NCI-H446 (cell line): Measurements from ENCODE around the gene PDHA1.

ENCODE experiments used
- DNase-seq, 2 experiments: peaks; one replicate each; lab custom pipeline; 2025; lab: John Stamatoyannopoulos, UW

The PDHA1 gene

DNA sequence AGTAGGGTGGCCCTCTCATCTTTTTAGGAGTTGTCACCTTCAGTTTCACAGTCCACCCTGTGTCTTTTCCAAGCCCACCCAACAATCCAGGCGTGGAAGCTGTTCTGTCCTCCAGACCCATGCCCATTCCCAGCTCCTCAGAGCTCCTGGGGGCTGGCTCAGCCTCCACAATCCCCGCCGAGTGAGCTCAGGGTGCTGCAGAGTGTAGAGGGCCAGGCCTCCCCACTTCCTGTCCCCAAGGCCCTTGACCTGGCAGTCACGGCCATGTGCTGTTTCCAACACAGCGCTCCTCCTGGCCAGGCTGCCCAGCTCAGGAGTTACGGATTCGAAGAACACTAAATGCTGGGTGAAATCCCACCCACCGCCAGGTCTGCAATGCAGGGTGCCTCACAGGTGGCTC is 31.8 kb downstream of the PDHA1 start:
- DNase-seq, result no peak

GRCh38 chrX:19377799-19378198 is 34.1 kb downstream of the PDHA1 start:
- DNase-seq, result no peak

- DNase-seq, result no peak
These were observed 37.6 kb downstream of the PDHA1 start for GRCh38 chrX:19381326-19381725.

GRCh38 chrX:19382555-19383145 is 38.9 kb downstream of the PDHA1 start:
- peak; percentile 4 to 20 for DNase-seq

GRCh38 chrX:19386679-19387078 is 43.0 kb downstream of the PDHA1 start:
- DNase-seq, result no peak

DNA sequence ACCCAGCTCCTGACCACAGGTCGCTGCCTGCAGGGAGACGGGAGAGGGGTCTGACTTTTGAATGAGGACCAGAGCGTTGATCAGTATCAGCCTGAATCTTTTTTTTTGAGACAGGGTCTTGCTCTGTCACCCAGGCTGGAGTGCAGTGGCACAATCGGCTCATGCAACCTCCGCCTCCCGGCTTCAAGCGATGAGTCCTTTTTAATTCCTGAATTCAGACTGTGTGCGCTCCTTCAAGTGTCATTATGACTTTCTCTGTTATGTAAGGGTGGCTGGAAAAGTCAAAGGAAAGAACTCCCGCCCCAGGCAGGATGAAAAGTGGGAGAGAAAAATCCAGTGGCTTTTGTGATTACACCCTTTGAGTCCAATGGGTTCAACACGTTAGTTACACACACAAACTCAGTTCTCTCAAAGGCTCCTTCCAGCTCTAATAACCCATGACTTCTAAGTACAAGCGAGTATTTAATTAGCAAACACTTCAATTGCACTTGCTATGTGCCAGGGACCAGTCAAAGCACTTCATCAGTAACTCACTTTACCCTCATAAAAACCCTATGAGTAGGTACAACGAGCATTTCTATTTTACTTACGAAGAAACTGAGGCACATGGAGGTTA is 44.4 kb downstream of the PDHA1 start:
- DNase-seq, result no peak

GRCh38 chrX:19388741-19389140 is 45.0 kb downstream of the PDHA1 start:
- DNase-seq, result no peak

DNA sequence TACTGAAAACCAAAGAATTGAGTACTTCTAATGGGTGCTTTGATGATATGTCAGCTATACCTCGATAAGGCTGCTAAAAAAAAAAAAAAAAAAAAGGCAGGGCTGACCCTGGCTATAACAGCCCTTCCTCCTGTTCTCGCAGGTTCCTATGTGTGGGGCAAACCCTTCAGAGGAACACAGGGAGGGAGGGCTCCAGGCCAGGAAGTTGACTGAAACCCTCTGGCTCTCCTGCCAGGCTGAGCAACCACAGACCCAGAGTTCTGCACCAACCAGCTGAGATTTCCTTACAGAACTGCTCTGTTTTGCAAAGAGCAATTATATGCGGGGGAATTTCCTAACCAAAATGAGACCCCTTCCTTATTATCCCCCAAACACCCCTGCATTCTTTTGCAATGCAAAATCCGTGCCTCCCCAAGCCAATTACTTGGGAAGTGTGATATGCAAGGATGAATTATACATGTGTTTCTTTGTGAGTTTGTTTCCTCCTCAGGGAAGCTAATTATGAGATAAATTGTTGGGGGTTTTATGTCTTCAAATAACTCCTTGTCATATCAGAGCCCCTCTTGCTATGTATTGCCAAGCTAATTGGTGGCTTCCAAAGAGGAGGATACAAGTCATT is 45.6 kb downstream of the PDHA1 start:
- no peak for DNase-seq

- no peak for DNase-seq
These were observed 48.4 kb downstream of the PDHA1 start for GRCh38 chrX:19392078-19392477.

DNA sequence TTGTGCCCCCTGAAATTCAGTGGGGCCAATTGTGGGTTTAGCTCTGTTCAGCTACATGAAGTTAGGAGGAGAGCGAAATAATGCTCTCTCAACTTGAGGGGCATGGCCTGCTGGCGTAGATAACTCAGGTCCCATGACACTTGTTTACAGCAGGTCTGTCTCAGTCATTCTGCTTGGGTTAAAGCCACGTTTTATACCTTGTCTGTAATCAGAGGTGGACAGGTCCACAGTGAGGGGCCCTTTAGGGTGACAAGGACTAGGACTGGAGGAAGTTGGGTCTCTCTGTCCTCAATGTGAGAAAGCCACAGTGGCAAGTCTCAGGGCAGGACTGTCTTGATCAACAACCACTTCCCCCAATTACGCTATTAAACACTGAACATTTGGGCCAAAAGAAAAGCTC is 49.0 kb downstream of the PDHA1 start:
- no peak for DNase-seq

GRCh38 chrX:19403696-19404095 is 60.0 kb downstream of the PDHA1 start:
- no peak for DNase-seq

GRCh38 chrX:19410259-19410658 is 66.5 kb downstream of the PDHA1 start:
- no peak for DNase-seq
